ENCODE measurements around the gene ENO4.

DNA sequence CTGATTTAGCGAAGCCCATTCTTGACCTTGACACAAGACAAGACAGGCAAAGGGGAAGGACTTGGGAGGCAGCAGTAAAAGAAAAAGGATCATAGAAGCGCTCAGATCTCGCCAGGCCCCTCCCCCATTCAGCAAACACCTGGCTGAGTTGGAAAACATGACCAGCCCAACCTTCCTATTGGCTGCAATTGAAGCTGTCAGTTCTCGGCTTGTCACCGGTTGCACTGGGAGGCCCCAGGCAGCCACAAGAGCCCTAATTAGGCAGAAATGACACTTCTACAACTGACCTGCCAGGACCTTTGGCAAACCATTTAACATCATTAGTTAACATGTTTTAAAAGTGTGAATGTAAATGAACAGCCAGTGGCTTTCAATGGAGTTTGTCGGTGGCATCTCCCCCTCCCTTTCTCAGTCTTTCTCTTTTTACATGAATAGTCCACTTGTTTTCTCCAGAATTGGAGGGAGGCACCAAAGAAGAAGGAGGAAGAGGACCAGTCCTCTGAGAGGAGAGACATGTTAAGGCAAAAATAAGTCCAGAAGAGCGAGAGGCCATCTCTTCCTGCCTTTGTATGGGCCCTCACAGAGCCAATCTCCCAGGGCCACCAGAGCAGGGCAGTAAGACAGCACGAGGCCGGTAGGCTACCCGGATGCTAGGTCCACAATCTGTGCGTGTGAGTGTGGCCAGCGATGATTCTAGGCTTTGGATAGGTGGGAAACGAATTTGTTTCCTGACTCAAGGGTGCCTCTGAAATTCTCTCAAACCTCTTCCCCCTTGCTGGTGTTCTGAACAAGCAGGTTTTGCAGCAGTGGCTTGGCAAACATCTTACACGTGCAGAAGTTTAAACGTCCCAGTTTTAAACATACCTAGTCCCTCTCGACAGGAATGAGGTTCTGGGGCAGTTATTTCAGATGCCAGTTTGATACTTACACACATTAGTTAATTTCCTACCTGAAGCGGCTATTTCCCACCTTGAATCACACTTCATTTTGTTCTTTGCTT, 15.0 kb upstream of the ENO4 start:
- TF ChIP-seq SP1 (CRISPR knock-in tag; conservative IDR thresholded peaks at IDR 0.05), result no peak
- TF ChIP-seq, protein P1, sequence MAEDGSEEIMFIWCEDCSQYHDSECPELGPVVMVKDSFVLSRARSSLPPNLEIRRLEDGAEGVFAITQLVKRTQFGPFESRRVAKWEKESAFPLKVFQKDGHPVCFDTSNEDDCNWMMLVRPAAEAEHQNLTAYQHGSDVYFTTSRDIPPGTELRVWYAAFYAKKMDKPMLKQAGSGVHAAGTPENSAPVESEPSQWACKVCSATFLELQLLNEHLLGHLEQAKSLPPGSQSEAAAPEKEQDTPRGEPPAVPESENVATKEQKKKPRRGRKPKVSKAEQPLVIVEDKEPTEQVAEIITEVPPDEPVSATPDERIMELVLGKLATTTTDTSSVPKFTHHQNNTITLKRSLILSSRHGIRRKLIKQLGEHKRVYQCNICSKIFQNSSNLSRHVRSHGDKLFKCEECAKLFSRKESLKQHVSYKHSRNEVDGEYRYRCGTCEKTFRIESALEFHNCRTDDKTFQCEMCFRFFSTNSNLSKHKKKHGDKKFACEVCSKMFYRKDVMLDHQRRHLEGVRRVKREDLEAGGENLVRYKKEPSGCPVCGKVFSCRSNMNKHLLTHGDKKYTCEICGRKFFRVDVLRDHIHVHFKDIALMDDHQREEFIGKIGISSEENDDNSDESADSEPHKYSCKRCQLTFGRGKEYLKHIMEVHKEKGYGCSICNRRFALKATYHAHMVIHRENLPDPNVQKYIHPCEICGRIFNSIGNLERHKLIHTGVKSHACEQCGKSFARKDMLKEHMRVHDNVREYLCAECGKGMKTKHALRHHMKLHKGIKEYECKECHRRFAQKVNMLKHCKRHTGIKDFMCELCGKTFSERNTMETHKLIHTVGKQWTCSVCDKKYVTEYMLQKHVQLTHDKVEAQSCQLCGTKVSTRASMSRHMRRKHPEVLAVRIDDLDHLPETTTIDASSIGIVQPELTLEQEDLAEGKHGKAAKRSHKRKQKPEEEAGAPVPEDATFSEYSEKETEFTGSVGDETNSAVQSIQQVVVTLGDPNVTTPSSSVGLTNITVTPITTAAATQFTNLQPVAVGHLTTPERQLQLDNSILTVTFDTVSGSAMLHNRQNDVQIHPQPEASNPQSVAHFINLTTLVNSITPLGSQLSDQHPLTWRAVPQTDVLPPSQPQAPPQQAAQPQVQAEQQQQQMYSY (CRISPR knock-in tag; IDR thresholded peaks at IDR 0.05), result no peak
- TF ChIP-seq, protein P2, sequence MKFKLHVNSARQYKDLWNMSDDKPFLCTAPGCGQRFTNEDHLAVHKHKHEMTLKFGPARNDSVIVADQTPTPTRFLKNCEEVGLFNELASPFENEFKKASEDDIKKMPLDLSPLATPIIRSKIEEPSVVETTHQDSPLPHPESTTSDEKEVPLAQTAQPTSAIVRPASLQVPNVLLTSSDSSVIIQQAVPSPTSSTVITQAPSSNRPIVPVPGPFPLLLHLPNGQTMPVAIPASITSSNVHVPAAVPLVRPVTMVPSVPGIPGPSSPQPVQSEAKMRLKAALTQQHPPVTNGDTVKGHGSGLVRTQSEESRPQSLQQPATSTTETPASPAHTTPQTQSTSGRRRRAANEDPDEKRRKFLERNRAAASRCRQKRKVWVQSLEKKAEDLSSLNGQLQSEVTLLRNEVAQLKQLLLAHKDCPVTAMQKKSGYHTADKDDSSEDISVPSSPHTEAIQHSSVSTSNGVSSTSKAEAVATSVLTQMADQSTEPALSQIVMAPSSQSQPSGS (CRISPR knock-in tag; IDR thresholded peaks at IDR 0.05; ENCODE audit: borderline replicate concordance, low read depth), result no peak
- TF ChIP-seq, protein P3, sequence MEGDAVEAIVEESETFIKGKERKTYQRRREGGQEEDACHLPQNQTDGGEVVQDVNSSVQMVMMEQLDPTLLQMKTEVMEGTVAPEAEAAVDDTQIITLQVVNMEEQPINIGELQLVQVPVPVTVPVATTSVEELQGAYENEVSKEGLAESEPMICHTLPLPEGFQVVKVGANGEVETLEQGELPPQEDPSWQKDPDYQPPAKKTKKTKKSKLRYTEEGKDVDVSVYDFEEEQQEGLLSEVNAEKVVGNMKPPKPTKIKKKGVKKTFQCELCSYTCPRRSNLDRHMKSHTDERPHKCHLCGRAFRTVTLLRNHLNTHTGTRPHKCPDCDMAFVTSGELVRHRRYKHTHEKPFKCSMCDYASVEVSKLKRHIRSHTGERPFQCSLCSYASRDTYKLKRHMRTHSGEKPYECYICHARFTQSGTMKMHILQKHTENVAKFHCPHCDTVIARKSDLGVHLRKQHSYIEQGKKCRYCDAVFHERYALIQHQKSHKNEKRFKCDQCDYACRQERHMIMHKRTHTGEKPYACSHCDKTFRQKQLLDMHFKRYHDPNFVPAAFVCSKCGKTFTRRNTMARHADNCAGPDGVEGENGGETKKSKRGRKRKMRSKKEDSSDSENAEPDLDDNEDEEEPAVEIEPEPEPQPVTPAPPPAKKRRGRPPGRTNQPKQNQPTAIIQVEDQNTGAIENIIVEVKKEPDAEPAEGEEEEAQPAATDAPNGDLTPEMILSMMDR (IDR thresholded peaks at IDR 0.05), result no peak
- TF ChIP-seq USF2 (CRISPR knock-in tag; IDR thresholded peaks at IDR 0.05), result no peak
- TF ChIP-seq, protein P4, sequence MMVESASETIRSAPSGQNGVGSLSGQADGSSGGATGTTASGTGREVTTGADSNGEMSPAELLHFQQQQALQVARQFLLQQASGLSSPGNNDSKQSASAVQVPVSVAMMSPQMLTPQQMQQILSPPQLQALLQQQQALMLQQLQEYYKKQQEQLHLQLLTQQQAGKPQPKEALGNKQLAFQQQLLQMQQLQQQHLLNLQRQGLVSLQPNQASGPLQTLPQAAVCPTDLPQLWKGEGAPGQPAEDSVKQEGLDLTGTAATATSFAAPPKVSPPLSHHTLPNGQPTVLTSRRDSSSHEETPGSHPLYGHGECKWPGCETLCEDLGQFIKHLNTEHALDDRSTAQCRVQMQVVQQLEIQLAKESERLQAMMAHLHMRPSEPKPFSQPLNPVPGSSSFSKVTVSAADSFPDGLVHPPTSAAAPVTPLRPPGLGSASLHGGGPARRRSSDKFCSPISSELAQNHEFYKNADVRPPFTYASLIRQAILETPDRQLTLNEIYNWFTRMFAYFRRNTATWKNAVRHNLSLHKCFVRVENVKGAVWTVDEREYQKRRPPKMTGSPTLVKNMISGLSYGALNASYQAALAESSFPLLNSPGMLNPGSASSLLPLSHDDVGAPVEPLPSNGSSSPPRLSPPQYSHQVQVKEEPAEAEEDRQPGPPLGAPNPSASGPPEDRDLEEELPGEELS (CRISPR knock-in tag; IDR thresholded peaks at IDR 0.05), result no peak
- no peak for TF ChIP-seq KAT7 (CRISPR knock-in tag; IDR thresholded peaks at IDR 0.05; ENCODE audit: borderline replicate concordance)

Measured in WTC11 (cell line).